Endothelial cell of umbilical vein (primary cell): ENCODE data around the gene HECTD1. TPM values are rescaled to one million over a fixed set of nuclear protein-coding genes. Genes with fewer than 3 reads are reported as not detected.
"Not testable (repeated sequence)": the region's sequence is repeated elsewhere in the genome, so short reads cannot be mapped to it uniquely, and the experiment has no call there.

ENCODE experiments used
- BruUV-seq: library from RNA; stranded (reverse); fragments of 400-500 nt; replicated peaks from 2 replicates; lab custom pipeline; 2021; lab: Mats Ljungman, UMichigan
- CTCF ChIA-PET: fragments of 300-600, 350-600 bp; sonication (Branson Sonifier 250); formaldehyde crosslinking; loops from one replicate; lab custom pipeline; 2021; ENCODE audit warnings: antibody characterized with exemption, inconsistent platforms; lab: Charles Lee
- POLR2A ChIA-PET: fragments of 300-600, 350-600 bp; sonication (Branson Sonifier 250); formaldehyde crosslinking; loops from one replicate; lab custom pipeline; 2021; ENCODE audit warnings: antibody characterized with exemption, inconsistent platforms; lab: Charles Lee
- DNase-seq: peaks from one replicate; pipeline ENCODE4 v3.0.0-alpha.2; 2011; ENCODE audit warnings: low read depth, low spot score
- FAIRE-seq: peaks from 2 replicates; lab custom pipeline; 2011; peaks lifted over from hg19 to GRCh38; lab: Jason Lieb, UNC
- H2AFZ ChIP-seq: 2 replicates; pipeline ENCODE4 v1.6.0; 2012; ENCODE audit warnings: low read depth, low read length, control low read depth, inconsistent platforms
- H3K27ac ChIP-seq: 2 replicates; pipeline ENCODE4 v1.5.1; 2011; ENCODE audit warnings: low read depth, mild to moderate bottlenecking, control low read depth, low read length, moderate library complexity; ENCODE audit not compliant: insufficient read depth
- H3K27me3 ChIP-seq, 2 experiments: 2 replicates each; pipeline versions ENCODE4 v1.6.0 to v1.6.1; 2011; ENCODE audit warnings: low read length in 2 of 2, mixed read lengths in 1 of 2; ENCODE audit not compliant: control insufficient read depth in 2 of 2, insufficient read depth in 2 of 2
- H3K36me3 ChIP-seq, 2 experiments: 2 replicates in 1 of 2; 3 replicates in 1 of 2; pipeline ENCODE4 v1.5.1; 2011; ENCODE audit warnings: low read length in 2 of 2, mild to moderate bottlenecking in 1 of 2, moderate library complexity in 1 of 2; ENCODE audit not compliant: control insufficient read depth in 2 of 2, insufficient read depth in 2 of 2; ENCODE audit errors: extremely low read depth in 1 of 2
- H3K4me1 ChIP-seq: 3 replicates; pipeline ENCODE4 v1.5.1; 2011; ENCODE audit warnings: mild to moderate bottlenecking, low read length; ENCODE audit not compliant: control insufficient read depth, insufficient read depth; ENCODE audit errors: extremely low read depth
- H3K4me2 ChIP-seq: 2 replicates; pipeline ENCODE4 v1.6.1; 2011; ENCODE audit warnings: low read length, control low read depth, mixed read lengths; ENCODE audit not compliant: insufficient read depth
- H3K4me3 ChIP-seq, 3 experiments: fragments of 200-600 bp in 1 of 3; sonication (generic), shearing (Covaris generic) in 1 of 3; replicated peaks in 1 of 3; 2 replicates each; pipeline ENCODE4 v1.5.1; 2011 to 2016; ENCODE audit warnings: control low read depth in 3 of 3, low read length in 3 of 3, mild to moderate bottlenecking in 2 of 3, inconsistent platforms in 1 of 3, low read depth in 1 of 3, moderate library complexity in 1 of 3; ENCODE audit not compliant: insufficient read depth in 1 of 3
- H3K79me2 ChIP-seq: 2 replicates; pipeline ENCODE4 v1.6.0; 2012; ENCODE audit warnings: low read length, inconsistent platforms; ENCODE audit not compliant: control insufficient read depth, insufficient read depth
- H3K9ac ChIP-seq: replicated peaks from 2 replicates; pipeline ENCODE3; 2011; ENCODE audit warnings: low read length, control low read depth; ENCODE audit not compliant: insufficient read depth; ENCODE audit errors: extremely low read depth
- H3K9me1 ChIP-seq: replicated peaks from 3 replicates; pipeline ENCODE4 v1.6.0; 2011; ENCODE audit warnings: mild to moderate bottlenecking, low read length; ENCODE audit not compliant: control insufficient read depth, insufficient read depth; ENCODE audit errors: extremely low read depth
- H3K9me3 ChIP-seq: replicated peaks from 2 replicates; pipeline ENCODE4 v1.5.1; 2012; ENCODE audit warnings: low read length, inconsistent platforms; ENCODE audit not compliant: control insufficient read depth, insufficient read depth
- H4K20me1 ChIP-seq: replicated peaks from 2 replicates; pipeline ENCODE3; 2011; ENCODE audit warnings: mild to moderate bottlenecking, low read length; ENCODE audit not compliant: control insufficient read depth, insufficient read depth; ENCODE audit errors: extremely low read depth
- EZH2 ChIP-seq: IDR thresholded peaks from 2 replicates; pipeline ENCODE4 v1.6.1; 2012; ENCODE audit warnings: borderline replicate concordance, low read depth, mild to moderate bottlenecking, moderate library complexity, low read length, inconsistent platforms; ENCODE audit not compliant: severe bottlenecking
- FOS ChIP-seq: IDR thresholded peaks from 2 replicates; pipeline ENCODE4 v1.6.1; 2011; ENCODE audit warnings: mild to moderate bottlenecking, low read length, moderate library complexity, borderline replicate concordance; ENCODE audit not compliant: insufficient read depth
- GATA2 ChIP-seq: IDR thresholded peaks from 2 replicates; pipeline ENCODE4 v1.7.0; 2011; ENCODE audit warnings: low read depth, mild to moderate bottlenecking, moderate library complexity, mixed read lengths, low read length; ENCODE audit not compliant: insufficient read length, insufficient read depth
- JUN ChIP-seq: IDR thresholded peaks from 2 replicates; pipeline ENCODE4 v1.6.1; 2011; ENCODE audit warnings: borderline replicate concordance, low read depth; ENCODE audit not compliant: insufficient read length, insufficient read depth
- MYC ChIP-seq: IDR thresholded peaks from one replicate; pipeline ENCODE4 v1.6.1; 2011; ENCODE audit warnings: mild to moderate bottlenecking, low read depth, low read length
- POLR2A ChIP-seq: IDR thresholded peaks from 2 replicates; pipeline ENCODE4 v1.6.1; 2012; ENCODE audit warnings: low read depth, mild to moderate bottlenecking, control low read depth, low read length
- POLR2AphosphoS5 ChIP-seq: IDR thresholded peaks from 2 replicates; pipeline ENCODE4 v1.6.1; 2012; ENCODE audit warnings: low read depth, mild to moderate bottlenecking, control low read depth, low read length, moderate library complexity; ENCODE audit not compliant: insufficient read depth
- dilution Hi-C: fragments of 300-500 bp; cut with MboI; formaldehyde crosslinking; loops from one replicate; pipeline ENCODE4 v1.15.0; 2019; ENCODE audit warnings: low sequenced_read_pairs; ENCODE audit not compliant: extremely low pct_ligation_motif_present
- intact Hi-C: fragments of 100-400 bp; cut with micrococcal nuclease; formaldehyde crosslinking; loops from one replicate; pipeline ENCODE4 v1.10.0; 2022
- polyA plus RNA-seq, 4 experiments: library from polyadenylated mRNA; depleted of rRNA in 3 of 4; stranded (reverse) in 3 of 4; unstranded in 1 of 4; fragments of >200 nt; gene quantifications; 2 replicates each; pipeline versions ENCODE4 v1.2.1 to v1.2.3, GENCODE V29; 2011 to 2012; ENCODE audit warnings: missing spikeins in 1 of 4
- total RNA-seq: library from RNA; stranded (reverse); gene quantifications from 2 replicates; pipeline ENCODE4 v1.2.3, GENCODE V29; 2021
- TF ChIP-seq, protein P1 (sequence below), 2 donors: IDR thresholded peaks; 1 replicate in 1 of 2; 2 replicates in 1 of 2; pipeline ENCODE4 v1.5.1; 2011; ENCODE audit warnings: low read length in 2 of 2, mild to moderate bottlenecking in 2 of 2, moderate library complexity in 2 of 2, control low read depth in 1 of 2, inconsistent platforms in 1 of 2, low read depth in 1 of 2; ENCODE audit not compliant: insufficient read depth in 1 of 2; ENCODE audit errors: extremely low read depth in 1 of 2
- TF ChIP-seq, protein P2 (sequence below): IDR thresholded peaks from 2 replicates; pipeline ENCODE4 v1.6.1; 2011; ENCODE audit not compliant: insufficient read depth, insufficient read length

The HECTD1 gene
- total and polyA plus RNA-seq, 2 donors (not counting 3 experiments of a cell fraction or from before 2014, with no cell fraction given) = 67.9 to 181 TPM

DNA sequence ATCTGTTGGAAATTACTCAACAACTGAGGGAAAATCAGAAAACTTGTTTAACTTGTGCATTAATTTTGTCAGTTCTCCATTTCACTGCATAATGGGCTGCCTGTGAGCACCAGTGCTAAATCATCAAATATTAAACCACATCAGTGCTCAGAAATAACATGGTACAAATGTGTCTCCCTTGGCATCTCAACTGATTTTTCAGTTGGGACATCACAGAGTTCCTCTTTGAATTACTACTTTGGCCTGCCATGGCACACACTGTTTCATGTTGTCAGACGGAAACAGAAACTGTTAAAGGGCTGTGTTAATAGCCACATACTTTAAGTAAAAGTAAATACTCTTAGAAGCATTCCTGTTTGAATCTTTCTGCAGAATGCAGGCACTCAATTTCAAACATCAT is 139.4 kb downstream of the HECTD1 start:
- DNase-seq = no peak
- intact Hi-C loops (no loop called here), dilution Hi-C loops (no loop called here)
- H3K9me3 ChIP-seq = no peaks in the 10 kb centered on the region
- no peak overlapping the region for H3K4me3 ChIP-seq
- H3K9me1 ChIP-seq = no peaks in the 10 kb centered on the region
- no TSS peak for BruUV-seq
- ChIA-PET POLR2A (no interaction called here), CTCF (interaction anchor here (0.7 to 1.2 kb wide), 3 partner anchors 9 to 334 kb away, joined by 3 to 5 read pairs (median 4); no protein-coding TSS in a partner anchor)
- H3K79me2 ChIP-seq = no peaks in the 10 kb centered on the region
- no peaks in the 10 kb centered on the region for H3K4me1 ChIP-seq
- H3K27ac ChIP-seq = no peak overlapping the region
- H2AFZ ChIP-seq = no peak overlapping the region
- TF ChIP-seq EZH2 (no peak), POLR2A (no peak), FOS (no peak), POLR2AphosphoS5 (no peak), JUN (no peak), MYC (no peak), GATA2 (no peak)
- TF ChIP-seq, protein P1, sequence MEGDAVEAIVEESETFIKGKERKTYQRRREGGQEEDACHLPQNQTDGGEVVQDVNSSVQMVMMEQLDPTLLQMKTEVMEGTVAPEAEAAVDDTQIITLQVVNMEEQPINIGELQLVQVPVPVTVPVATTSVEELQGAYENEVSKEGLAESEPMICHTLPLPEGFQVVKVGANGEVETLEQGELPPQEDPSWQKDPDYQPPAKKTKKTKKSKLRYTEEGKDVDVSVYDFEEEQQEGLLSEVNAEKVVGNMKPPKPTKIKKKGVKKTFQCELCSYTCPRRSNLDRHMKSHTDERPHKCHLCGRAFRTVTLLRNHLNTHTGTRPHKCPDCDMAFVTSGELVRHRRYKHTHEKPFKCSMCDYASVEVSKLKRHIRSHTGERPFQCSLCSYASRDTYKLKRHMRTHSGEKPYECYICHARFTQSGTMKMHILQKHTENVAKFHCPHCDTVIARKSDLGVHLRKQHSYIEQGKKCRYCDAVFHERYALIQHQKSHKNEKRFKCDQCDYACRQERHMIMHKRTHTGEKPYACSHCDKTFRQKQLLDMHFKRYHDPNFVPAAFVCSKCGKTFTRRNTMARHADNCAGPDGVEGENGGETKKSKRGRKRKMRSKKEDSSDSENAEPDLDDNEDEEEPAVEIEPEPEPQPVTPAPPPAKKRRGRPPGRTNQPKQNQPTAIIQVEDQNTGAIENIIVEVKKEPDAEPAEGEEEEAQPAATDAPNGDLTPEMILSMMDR (IDR thresholded peaks at IDR 0.05; ENCODE audit: extremely low read depth in 1 of 2, insufficient read depth in 1 of 2, low read depth in 1 of 2, low read length in 2 of 2) = no peak
- TF ChIP-seq, protein P2, sequence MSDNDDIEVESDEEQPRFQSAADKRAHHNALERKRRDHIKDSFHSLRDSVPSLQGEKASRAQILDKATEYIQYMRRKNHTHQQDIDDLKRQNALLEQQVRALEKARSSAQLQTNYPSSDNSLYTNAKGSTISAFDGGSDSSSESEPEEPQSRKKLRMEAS = no peak
- no peak for FAIRE-seq
- H3K36me3 ChIP-seq = no peaks in the 10 kb centered on the region
- no peak overlapping the region for H3K9ac ChIP-seq
- no peak overlapping the region for H3K4me2 ChIP-seq
- no peaks in the 10 kb centered on the region for H4K20me1 ChIP-seq
- no peaks in the 10 kb centered on the region for H3K27me3 ChIP-seq

DNA sequence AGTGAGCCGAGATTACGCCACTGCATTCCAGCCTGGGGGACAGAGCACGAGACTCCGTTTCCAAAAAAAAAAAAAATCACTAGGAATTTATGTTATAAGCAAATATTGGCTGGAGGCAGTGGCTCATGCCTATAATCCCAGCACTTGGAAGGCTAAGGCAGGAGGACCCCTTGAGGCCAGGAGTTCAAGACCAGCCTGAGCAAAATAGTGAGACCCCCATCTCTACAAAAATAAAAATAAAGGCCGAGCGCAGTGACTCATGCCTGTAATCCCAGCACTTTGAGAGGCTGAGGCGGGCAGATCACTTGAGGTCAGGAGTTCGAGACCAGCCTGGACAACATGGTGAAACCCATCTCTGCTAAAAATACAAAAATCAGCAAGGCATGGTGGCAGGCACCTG is 144.7 kb downstream of the HECTD1 start:
- dilution Hi-C loops, H4K20me1 ChIP-seq, H3K27ac ChIP-seq, H3K4me3 ChIP-seq, POLR2A ChIA-PET, DNase-seq, H3K9ac ChIP-seq, H2AFZ ChIP-seq, BruUV-seq, intact Hi-C loops, FAIRE-seq, H3K9me1 ChIP-seq, H3K36me3 ChIP-seq, H3K4me1 ChIP-seq, H3K79me2 ChIP-seq, H3K4me2 ChIP-seq, H3K27me3 ChIP-seq, CTCF ChIA-PET, H3K9me3 ChIP-seq: not testable (repeated sequence)
